Measurements from ENCODE around the gene NEUROD2. TPM values are rescaled to one million over a fixed set of nuclear protein-coding genes. Genes with fewer than 3 reads are reported as not detected.

Gene NEUROD2
- total and polyA plus RNA-seq, 10 of the 15 experiments (the other 5 are each of a cell fraction or from before 2014, with no cell fraction given) = not detected

- no peak for TF ChIP-seq GABPA (IDR thresholded peaks at IDR 0.05; ENCODE audit: low read depth)
Observed at GRCh38 chr17:39629898-39630297, 22.2 kb upstream of the NEUROD2 start (continued).

GRCh38 chr17:39629494-39629880 is 21.8 kb upstream of the NEUROD2 start:
- no peak for ATAC-seq
- in situ Hi-C loops (cut with MboI) (no loop called here), intact Hi-C loops (cut with micrococcal nuclease; ENCODE audit: unreplicated experiment) (no loop called here)
- DNase-seq (ENCODE audit: low read depth, low spot score) = no peak
- Histone ChIP-seq H3K4me3 (no peak overlapping the region), H3K36me3 (ENCODE audit: control insufficient read depth in 2 of 2, insufficient read depth in 2 of 2, low read length in 1 of 2) (no peaks in the 10 kb centered on the region), H3K27ac (ENCODE audit: control insufficient read depth, insufficient read depth) (no peak overlapping the region), H2AFZ (ENCODE audit: control insufficient read depth, low read depth, low read length) (no peak overlapping the region), H3K9me3 (replicated peaks; ENCODE audit: control insufficient read depth, insufficient read depth, low read length) (no peaks in the 10 kb centered on the region), H3K4me1 (ENCODE audit: control insufficient read depth, insufficient read depth, low read length) (no peaks in the 10 kb centered on the region), H3K4me2 (ENCODE audit: control insufficient read depth, insufficient read depth) (no peak overlapping the region), H3K79me2 (ENCODE audit: control insufficient read depth, insufficient read depth, low read length) (no peaks in the 10 kb centered on the region), H4K20me1 (ENCODE audit: control insufficient read depth, insufficient read depth) (no peaks in the 10 kb centered on the region), H3K27me3 (replicated peaks in 1 of 2; ENCODE audit: control insufficient read depth in 2 of 2, insufficient read depth in 2 of 2, low read length in 1 of 2) (peaks cover 7 to 8% of the 10 kb centered on the region in 2 experiments), H3K9ac (ENCODE audit: control insufficient read depth, insufficient read depth, low read length) (no peak overlapping the region)
- ChIA-PET POLR2A (no interaction called here), RAD21 (ENCODE audit: unreplicated experiment) (no interaction called here), SMC1A (ENCODE audit: uncharacterized antibody, unreplicated experiment) (no interaction called here), CTCF (interaction anchor here (1.0 to 15.5 kb wide), 4 partner anchors 8 to 346 kb away, joined by 4 to 225 read pairs (median 5); no protein-coding TSS in a partner anchor)
- BruUV-seq (replicated peaks) = no TSS peak
- TF ChIP-seq PAX5 (IDR thresholded peaks at IDR 0.05; ENCODE audit: borderline replicate concordance, low read depth, low read length) (no peak), RUNX3 (IDR thresholded peaks at IDR 0.05; ENCODE audit: low read length) (no peak), SPI1 (IDR thresholded peaks at IDR 0.05; ENCODE audit: borderline replicate concordance, insufficient read depth, low read depth, low read length) (no peak)
- FAIRE-seq = no peak
- 20% methylated on average over 3 of the region's 3 CpGs for WGBS (ENCODE audit: insufficient coverage, insufficient replicate concordance, low lambda C conversion rate, missing lambda C conversion rate)

- ChIA-PET RAD21 (ENCODE audit: unreplicated experiment) (interaction anchor here (0.7 kb wide), 1 partner anchor 124 kb away, joined by 3 read pairs; no protein-coding TSS in a partner anchor), POLR2A (no interaction called here), CTCF (interaction anchor here (0.5 to 2.0 kb wide), 7 partner anchors 19 to 347 kb away, joined by 3 to 9 read pairs (median 4); no protein-coding TSS in a partner anchor), SMC1A (ENCODE audit: uncharacterized antibody, unreplicated experiment) (no interaction called here)
- WGBS (ENCODE audit: insufficient coverage, insufficient replicate concordance, low lambda C conversion rate, missing lambda C conversion rate) = 56% methylated on average over 10 of the region's 10 CpGs
- Histone ChIP-seq H3K4me1 (ENCODE audit: control insufficient read depth, insufficient read depth, low read length) (no peaks in the 10 kb centered on the region), H3K4me3 (no peak overlapping the region), H3K27ac (ENCODE audit: control insufficient read depth, insufficient read depth) (no peak overlapping the region), H3K79me2 (ENCODE audit: control insufficient read depth, insufficient read depth, low read length) (no peaks in the 10 kb centered on the region), H2AFZ (ENCODE audit: control insufficient read depth, low read depth, low read length) (no peak overlapping the region), H4K20me1 (ENCODE audit: control insufficient read depth, insufficient read depth) (no peaks in the 10 kb centered on the region), H3K4me2 (ENCODE audit: control insufficient read depth, insufficient read depth) (no peak overlapping the region), H3K27me3 (replicated peaks in 1 of 2; ENCODE audit: control insufficient read depth in 2 of 2, insufficient read depth in 2 of 2, low read length in 1 of 2) (peaks cover 7 to 8% of the 10 kb centered on the region in 2 experiments), H3K9ac (ENCODE audit: control insufficient read depth, insufficient read depth, low read length) (no peak overlapping the region), H3K9me3 (replicated peaks; ENCODE audit: control insufficient read depth, insufficient read depth, low read length) (no peaks in the 10 kb centered on the region), H3K36me3 (ENCODE audit: control insufficient read depth in 2 of 2, insufficient read depth in 2 of 2, low read length in 1 of 2) (no peaks in the 10 kb centered on the region)
- intact Hi-C loops (cut with micrococcal nuclease; ENCODE audit: unreplicated experiment) = no loop called here
- in situ Hi-C loops (cut with MboI) = no loop called here
- DNase-seq (ENCODE audit: low read depth, low spot score) (no peak), ATAC-seq (no peak), FAIRE-seq (no peak)
- no TSS peak for BruUV-seq (replicated peaks)
- TF ChIP-seq REST (IDR thresholded peaks at IDR 0.05; ENCODE audit: low read depth, low read length) (no peak), BCL3 (IDR thresholded peaks at IDR 0.05; ENCODE audit: borderline replicate concordance, insufficient read depth, low read depth, low read length, poor library complexity, severe bottlenecking) (no peak), FOS (IDR thresholded peaks at IDR 0.05; ENCODE audit: borderline replicate concordance, extremely low read depth, insufficient read length) (no peak), WRNIP1 (IDR thresholded peaks at IDR 0.05; ENCODE audit: borderline replicate concordance, low read depth, low read length) (no peak), ZNF384 (IDR thresholded peaks at IDR 0.05; ENCODE audit: borderline replicate concordance, low read depth, low read length) (no peak)
Observed at GRCh38 chr17:39628655-39629493, 21.2 kb upstream of the NEUROD2 start.

Measured in GM12878 (cell line).